HG02870 (cell line): ENCODE data around the gene CIAO2B.
"Not testable (repeated sequence)": the region's sequence is repeated elsewhere in the genome, so short reads cannot be mapped to it uniquely, and the experiment has no call there.

Experiments
- ATAC-seq: cut with Tn5 transposase; IDR thresholded peaks from one replicate; pipeline ENCODE4 v1.9.1; 2021; ENCODE audit warnings: mild to moderate bottlenecking, moderate library complexity; ENCODE audit not compliant: unreplicated experiment

The CIAO2B gene

DNA sequence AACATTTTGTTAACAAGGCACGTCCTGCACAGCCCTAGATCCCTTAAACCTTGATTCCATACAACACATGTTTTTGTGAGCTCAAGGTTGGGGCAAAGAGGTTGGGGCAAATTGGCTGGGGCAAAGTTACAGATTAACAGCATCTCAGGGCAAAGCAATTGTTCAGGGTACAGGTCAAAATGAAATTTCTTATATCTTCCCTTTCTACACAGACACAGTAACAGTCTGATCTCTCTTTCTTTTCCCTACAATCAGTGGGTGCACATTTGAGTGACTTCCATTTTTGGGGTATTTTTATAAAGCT is 21.9 kb upstream of the CIAO2B start:
- ATAC-seq = not testable (repeated sequence)

- ATAC-seq = not testable (repeated sequence)
Observed at GRCh38 chr16:66955363-66956153, 21.4 kb upstream of the CIAO2B start.

GRCh38 chr16:66954097-66954659 is 20.0 kb upstream of the CIAO2B start:
- no peak for ATAC-seq

- no peak for ATAC-seq
Observed at GRCh38 chr16:66953462-66954096, 19.4 kb upstream of the CIAO2B start.

- no peak for ATAC-seq
Observed at GRCh38 chr16:66952430-66953110, 18.4 kb upstream of the CIAO2B start.

GRCh38 chr16:66950971-66951790 is 17.0 kb upstream of the CIAO2B start:
- no peak for ATAC-seq

DNA sequence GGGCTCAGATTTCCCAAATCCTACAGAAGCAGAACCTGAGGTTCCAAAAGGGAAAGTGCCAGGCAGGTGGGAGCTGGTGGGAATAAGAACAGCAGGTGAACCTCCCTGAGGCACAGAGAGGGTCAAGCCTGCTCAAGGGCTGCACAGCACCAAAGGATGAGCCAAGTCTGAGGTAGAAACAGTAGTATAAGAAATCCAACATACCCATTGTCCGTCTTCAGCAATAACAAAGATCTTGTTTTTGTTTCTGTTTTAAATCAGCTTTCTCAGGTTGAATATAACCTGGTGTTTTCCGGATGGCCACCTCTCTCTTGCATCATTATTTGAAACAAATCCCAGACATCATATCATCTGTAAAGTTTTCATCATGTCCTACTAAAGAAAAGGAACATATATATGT is 16.2 kb upstream of the CIAO2B start:
- no peak for ATAC-seq

GRCh38 chr16:66949472-66949871 is 15.3 kb upstream of the CIAO2B start:
- ATAC-seq = no peak

GRCh38 chr16:66948837-66949225 is 14.6 kb upstream of the CIAO2B start:
- ATAC-seq = no peak

GRCh38 chr16:66948134-66948836 is 14.1 kb upstream of the CIAO2B start:
- no peak for ATAC-seq

DNA sequence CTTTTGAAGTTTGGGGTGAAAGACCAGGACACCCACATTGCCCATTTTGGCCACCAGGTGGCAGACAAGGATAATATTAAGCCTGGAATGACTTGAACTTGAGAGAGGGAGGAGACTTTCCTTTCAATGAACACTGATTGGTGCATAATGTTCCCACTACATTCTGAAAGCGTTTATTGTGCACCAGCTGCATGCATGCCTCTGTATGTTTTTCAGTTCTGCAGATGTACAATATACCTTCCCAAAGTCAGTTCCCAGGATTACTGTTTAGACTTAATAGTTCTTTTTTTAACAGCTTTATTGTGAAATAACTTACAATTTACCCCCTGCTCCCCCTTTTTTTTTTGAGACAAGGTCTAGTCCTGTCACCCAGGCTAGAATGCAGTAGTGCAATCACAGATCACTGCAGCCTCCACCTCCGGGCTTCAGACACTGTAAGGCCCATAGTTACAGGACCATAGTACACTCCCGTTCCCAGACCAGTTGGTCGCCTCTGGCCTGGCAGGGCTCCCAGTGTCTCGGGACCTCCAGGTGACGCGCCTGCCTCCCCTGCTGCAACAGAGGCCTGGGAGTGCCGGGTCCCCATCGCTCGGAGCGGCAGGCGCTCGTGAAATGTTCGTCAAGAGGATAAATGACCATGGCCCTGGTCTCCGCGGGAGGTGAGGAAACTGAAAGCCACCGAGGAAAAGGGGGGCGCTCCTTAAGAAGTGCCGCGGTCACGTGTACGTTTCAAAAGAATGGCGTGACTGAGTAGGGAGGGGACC is 13.3 kb upstream of the CIAO2B start:
- peak; percentile 64 for ATAC-seq

DNA sequence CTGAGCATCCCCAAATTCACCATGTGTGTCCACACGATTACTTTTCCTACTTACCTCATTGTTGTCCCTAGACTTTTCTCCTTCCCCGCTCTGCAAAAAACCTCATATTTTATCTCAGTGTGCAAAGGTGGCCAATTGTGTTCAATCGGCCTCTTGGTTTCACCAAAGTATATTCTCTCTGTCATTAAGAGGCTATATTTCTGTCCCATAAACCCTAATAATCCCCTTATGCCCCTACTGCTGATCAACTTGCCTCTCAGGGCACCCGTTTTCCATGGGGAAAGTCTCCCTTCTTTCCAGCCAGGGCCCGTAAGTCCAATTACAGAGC is 12.7 kb upstream of the CIAO2B start:
- ATAC-seq = no peak

GRCh38 chr16:66946541-66946940 is 12.3 kb upstream of the CIAO2B start:
- no peak for ATAC-seq

- no peak for ATAC-seq
Observed at GRCh38 chr16:66945939-66946338, 11.7 kb upstream of the CIAO2B start.

- not testable (repeated sequence) for ATAC-seq
Observed at GRCh38 chr16:66944971-66945370, 10.8 kb upstream of the CIAO2B start.

DNA sequence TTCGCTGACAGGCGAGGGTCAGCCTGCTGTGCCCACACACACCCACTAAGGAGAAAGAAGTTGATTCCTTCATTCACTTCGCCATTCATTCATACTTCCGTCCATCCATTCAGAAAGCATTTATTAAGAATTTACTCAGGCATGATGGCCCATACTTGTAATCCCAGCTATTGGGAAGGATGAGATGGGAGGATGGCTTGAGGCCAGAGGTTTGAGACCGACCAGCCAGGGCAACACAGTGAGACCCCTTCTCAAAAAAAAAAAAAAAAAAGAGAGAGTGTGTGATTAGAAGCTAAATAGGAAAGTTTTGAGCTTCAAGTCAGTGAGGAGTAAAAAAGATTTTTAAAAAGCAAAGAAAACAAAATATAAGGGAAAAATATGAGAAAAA is 9.8 kb upstream of the CIAO2B start:
- no peak for ATAC-seq

DNA sequence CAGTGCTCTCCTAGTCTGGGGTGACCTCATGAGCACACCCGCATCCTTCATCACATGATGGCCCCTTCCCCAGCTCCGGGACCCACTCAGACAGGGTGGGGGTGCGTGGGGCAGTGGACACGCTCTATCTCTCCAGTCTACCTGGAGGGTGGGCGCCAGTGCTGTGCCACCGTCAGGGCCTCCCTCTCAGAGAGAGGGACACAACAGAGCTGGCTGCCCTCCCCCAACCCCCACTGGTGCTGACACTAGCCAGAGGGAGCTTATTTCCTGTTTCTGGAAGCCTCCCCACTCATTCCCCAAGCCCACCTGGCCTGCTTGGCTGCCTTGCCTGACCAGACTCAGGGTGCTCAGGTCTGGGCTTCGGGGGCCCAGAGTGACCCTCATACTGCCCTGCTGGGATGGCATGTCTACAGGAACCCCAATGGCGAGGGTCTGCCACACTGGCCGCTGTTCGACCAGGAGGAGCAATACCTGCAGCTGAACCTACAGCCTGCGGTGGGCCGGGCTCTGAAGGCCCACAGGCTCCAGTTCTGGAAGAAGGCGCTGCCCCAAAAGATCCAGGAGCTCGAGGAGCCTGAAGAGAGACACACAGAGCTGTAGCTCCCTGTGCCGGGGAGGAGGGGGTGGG is 9.3 kb upstream of the CIAO2B start:
- ATAC-seq = no peak

GRCh38 chr16:66942981-66943380 is 8.8 kb upstream of the CIAO2B start:
- no peak for ATAC-seq

GRCh38 chr16:66940236-66940635 is 6.0 kb upstream of the CIAO2B start:
- ATAC-seq = no peak
